A549 (cell line): ENCODE results near the gene ZDHHC3. TPM values are rescaled to one million over a fixed set of nuclear protein-coding genes. Genes with fewer than 3 reads are reported as not detected.
"Not testable (repeated sequence)": the region's sequence is repeated elsewhere in the genome, so short reads cannot be mapped to it uniquely, and the experiment has no call there.

Experiments used
- ATAC-seq, 2 experiments: fragments of 200-7000 bp in 1 of 2; fragments of >200 bp in 1 of 2; cut with Nextera tagmentation in 1 of 2; cut with Tn5 transposase in 1 of 2; 3 replicates each; pipeline versions ENCODE4 v1.8.0 to v1.9.1; 2018 to 2020; ENCODE audit warnings: mild to moderate bottlenecking in 1 of 2, moderate library complexity in 1 of 2
- CTCF ChIA-PET: fragments of 300-600 bp; sonication (Branson Sonifier 250); formaldehyde crosslinking; extraction: SDS; loops from one replicate; lab custom pipeline; 2021; ENCODE audit warnings: antibody characterized with exemption, inconsistent platforms; lab: Yijun Ruan, JAX
- POLR2A ChIA-PET: fragments of 350-600 bp; formaldehyde crosslinking; extraction: SDS; loops from one replicate; lab custom pipeline; 2021; ENCODE audit warnings: antibody characterized with exemption, inconsistent platforms; lab: Yijun Ruan, JAX
- DNase-seq, 2 experiments: peaks; one replicate each; pipeline versions ENCODE4 v3.0.0 to v3.0.0-alpha.2; 2011 to 2016; ENCODE audit warnings: low read depth in 1 of 2, low spot score in 1 of 2
- FAIRE-seq: peaks from 2 replicates; lab custom pipeline; 2011; peaks lifted over from hg19 to GRCh38; lab: Jason Lieb, UNC
- H3K27ac ChIP-seq, 2 experiments: fragments of >200 bp; sonication (Bioruptor Twin); formaldehyde crosslinking; 3 replicates each; pipeline ENCODE4 v1.5.1; 2016 to 2017
- H3K4me1 ChIP-seq: fragments of >200 bp; sonication (Bioruptor Twin); formaldehyde crosslinking; 3 replicates; pipeline ENCODE4 v1.6.1; 2016
- H3K4me2 ChIP-seq: fragments of >200 bp; sonication (Bioruptor Twin); formaldehyde crosslinking; 3 replicates; pipeline ENCODE4 v1.6.1; 2016
- H3K4me3 ChIP-seq: fragments of >200 bp; sonication (Bioruptor Twin); formaldehyde crosslinking; 3 replicates; pipeline ENCODE4 v1.5.1; 2016
- H3K9me3 ChIP-seq: fragments of >200 bp; sonication (Bioruptor Twin); formaldehyde crosslinking; 3 replicates; pipeline ENCODE4 v1.6.1; 2016
- BHLHE40 ChIP-seq: IDR thresholded peaks from 2 replicates; pipeline ENCODE4 v1.6.1; 2012; ENCODE audit warnings: low read depth, low read length, inconsistent platforms
- CBX2 ChIP-seq: fragments of 200-600 bp; sonication (generic); IDR thresholded peaks from 2 replicates; pipeline ENCODE4 v1.6.1; 2016; ENCODE audit warnings: low read depth, mild to moderate bottlenecking, borderline replicate concordance
- CBX8 ChIP-seq: fragments of 200-600 bp; sonication (generic); IDR thresholded peaks from 2 replicates; pipeline ENCODE4 v1.6.1; 2016
- CEBPB ChIP-seq, 2 experiments: fragments of >200 bp in 1 of 2; sonication (Bioruptor Twin) in 1 of 2; formaldehyde crosslinking in 1 of 2; IDR thresholded peaks; 2 replicates each; pipeline ENCODE4 v1.6.1; 2012 to 2016
- CHD4 ChIP-seq: fragments of 200-600 bp; sonication (generic); IDR thresholded peaks from 2 replicates; pipeline ENCODE4 v1.6.1; 2016; ENCODE audit warnings: antibody characterized with exemption, mild to moderate bottlenecking, borderline replicate concordance
- EHF ChIP-seq: fragments of 250-450 bp; sonication (Bioruptor Pico); IDR thresholded peaks from 2 replicates; pipeline ENCODE4 v1.5.0; 2020; ENCODE audit warnings: mild to moderate bottlenecking
- EP300 ChIP-seq, 2 experiments: fragments of >200 bp; sonication (Bioruptor Twin); formaldehyde crosslinking; IDR thresholded peaks; 2 replicates in 1 of 2; 3 replicates in 1 of 2; pipeline ENCODE4 v1.6.1; 2016 to 2017
- HOXB13 ChIP-seq: fragments of 250-450 bp; sonication (Bioruptor Pico); IDR thresholded peaks from 2 replicates; pipeline ENCODE4 v1.5.0; 2020; ENCODE audit warnings: low read depth, mild to moderate bottlenecking, moderate library complexity
- JUN ChIP-seq, 2 experiments: fragments of >200 bp; sonication (Bioruptor Twin); formaldehyde crosslinking; IDR thresholded peaks; 2 replicates in 1 of 2; 3 replicates in 1 of 2; pipeline ENCODE4 v1.6.1; 2016 to 2017
- MYC ChIP-seq: IDR thresholded peaks from 2 replicates; pipeline ENCODE4 v1.6.1; 2012; ENCODE audit warnings: mild to moderate bottlenecking, inconsistent platforms, low read length, improper control_type of control experiment, borderline replicate concordance
- NFE2L2 ChIP-seq: fragments of 150-350 bp; conservative IDR thresholded peaks from 2 replicates; pipeline ENCODE4 v1.6.1; 2014; ENCODE audit warnings: low read length
- PHF8 ChIP-seq: fragments of 200-600 bp; sonication (generic); IDR thresholded peaks from 2 replicates; pipeline ENCODE4 v1.6.1; 2016; ENCODE audit warnings: low read depth, mild to moderate bottlenecking, antibody characterized with exemption, moderate library complexity, borderline replicate concordance
- POLR2A ChIP-seq: IDR thresholded peaks from 2 replicates; pipeline ENCODE4 v1.6.1; 2012; ENCODE audit warnings: mild to moderate bottlenecking, low read length
- RARB ChIP-seq: fragments of 250-450 bp; sonication (Bioruptor Pico); IDR thresholded peaks from 2 replicates; pipeline ENCODE4 v1.8.0; 2021; ENCODE audit warnings: mild to moderate bottlenecking, moderate library complexity
- RNF2 ChIP-seq: fragments of 200-600 bp; sonication (generic); IDR thresholded peaks from 2 replicates; pipeline ENCODE4 v1.6.1; 2016; ENCODE audit warnings: low read depth, mild to moderate bottlenecking, antibody characterized with exemption, moderate library complexity, borderline replicate concordance
- SMC3 ChIP-seq: fragments of >200 bp; sonication (Bioruptor Twin); formaldehyde crosslinking; IDR thresholded peaks from 3 replicates; pipeline ENCODE4 v1.6.1; 2018; ENCODE audit warnings: inconsistent platforms
- SREBF2 ChIP-seq: fragments of 450-650 bp; IDR thresholded peaks from 2 replicates; pipeline ENCODE4 v1.6.1; 2014; ENCODE audit warnings: mild to moderate bottlenecking, moderate library complexity
- TFCP2L1 ChIP-seq: fragments of 250-450 bp; sonication (Bioruptor Pico); IDR thresholded peaks from 2 replicates; pipeline ENCODE4 v1.5.0; 2021; ENCODE audit warnings: mild to moderate bottlenecking
- ZC3H11A ChIP-seq: fragments of 450-650 bp; IDR thresholded peaks from 2 replicates; pipeline ENCODE4 v1.6.1; 2014; ENCODE audit warnings: antibody characterized with exemption, mild to moderate bottlenecking
- ZNF302 ChIP-seq: fragments of 250-450 bp; sonication (Bioruptor Pico); IDR thresholded peaks from 2 replicates; pipeline ENCODE4 v1.9.0; 2021; ENCODE audit warnings: inconsistent platforms, mild to moderate bottlenecking, moderate library complexity
- WGBS: methylation state at CpG from one replicate; pipeline ENCODE4 v1.1.6; 2017; ENCODE audit errors: missing lambda C conversion rate; 5-methylcytosine and 5-hydroxymethylcytosine counted together
- polyA plus RNA-seq, 4 experiments: library from polyadenylated mRNA; depleted of rRNA in 3 of 4; stranded (reverse); fragments of >200 nt; fragmentation: RNase III in 1 of 4; extraction: RNeasy Plus Mini Kit Qiagen cat#74134 plus additional on column Dnase treatment in 1 of 4; gene quantifications; 2 replicates in 3 of 4; 3 replicates in 1 of 4; pipeline ENCODE4 v1.2.3, GENCODE V29; 2011 to 2017
- TF ChIP-seq, protein P1 (sequence below): fragments of 250-450 bp; sonication (Bioruptor Pico); IDR thresholded peaks from 2 replicates; pipeline ENCODE4 v1.5.0; 2021; ENCODE audit warnings: mild to moderate bottlenecking, moderate library complexity, borderline replicate concordance

The ZDHHC3 gene
- polyA plus RNA-seq, 2 of the 4 experiments (the other 2 are of a cell fraction), result 28.7 to 57.7 TPM

DNA sequence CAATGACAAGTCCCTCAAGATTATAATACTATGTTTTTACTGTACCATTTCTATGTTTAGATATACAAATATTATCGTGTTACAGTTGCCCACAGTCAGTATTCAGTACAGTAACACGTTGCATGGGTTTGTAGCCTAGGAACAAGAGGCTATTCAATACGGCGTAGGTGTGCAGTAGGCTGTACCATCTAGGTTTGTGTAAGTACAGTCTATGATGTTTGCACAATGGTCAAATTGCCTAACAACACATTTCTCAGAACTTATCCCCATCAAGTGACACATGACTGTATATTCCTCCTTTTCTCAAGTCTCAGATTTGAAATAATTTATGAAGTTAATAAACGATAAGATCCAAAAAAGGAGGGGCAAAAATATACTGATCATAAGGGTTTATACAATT is 21.7 kb downstream of the ZDHHC3 start:
- Histone ChIP-seq H3K4me2 (no peak overlapping the region), H3K9me3 (no peaks in the 10 kb centered on the region), H3K4me1 (no peaks in the 10 kb centered on the region), H3K27ac (no peak overlapping the region), H3K4me3 (no peak overlapping the region)
- DNase-seq (no peak), ATAC-seq (no peak), FAIRE-seq (no peak)
- CTCF ChIA-PET, result no interaction called here
- TF ChIP-seq TFCP2L1 (CRISPR knock-in tag) (no peak), ZC3H11A (no peak), EP300 (IDR thresholded peaks at IDR 0.05) (no peak), JUN (IDR thresholded peaks at IDR 0.05) (no peak), BHLHE40 (no peak)
- 90% methylated on average over 5 of the region's 5 CpGs for WGBS
- POLR2A ChIA-PET, result no interaction called here

DNA sequence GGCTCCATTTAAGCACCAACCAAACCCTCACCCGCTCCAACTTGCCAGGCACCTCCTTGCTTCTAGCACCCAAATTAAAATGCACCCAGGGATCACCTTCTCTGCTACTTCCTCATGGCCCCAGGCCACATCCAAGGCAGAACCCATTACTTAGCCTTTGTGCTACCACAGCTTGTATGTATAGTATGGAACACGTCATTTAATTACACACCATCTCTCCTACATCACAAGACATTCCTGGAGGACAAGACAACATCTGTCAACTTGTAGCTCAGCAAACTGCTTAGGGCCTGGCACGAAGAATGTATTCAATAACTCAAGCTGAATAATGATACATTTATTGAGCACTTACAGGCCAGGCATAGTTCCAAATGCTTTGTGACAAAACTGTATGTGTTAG is 23.3 kb downstream of the ZDHHC3 start:
- TF ChIP-seq CBX2 (no peak), CBX8 (no peak), SMC3 (no peak)
- Histone ChIP-seq H3K27ac (no peak overlapping the region), H3K4me2 (no peak overlapping the region), H3K9me3 (no peaks in the 10 kb centered on the region), H3K4me3 (no peak overlapping the region), H3K4me1 (no peaks in the 10 kb centered on the region)
- FAIRE-seq, result no peak
- no peak for ATAC-seq
- ChIA-PET CTCF (no interaction called here), POLR2A (no interaction called here)
- DNase-seq, result no peak
- WGBS, result 85% methylated on average over 3 of the region's 3 CpGs

DNA sequence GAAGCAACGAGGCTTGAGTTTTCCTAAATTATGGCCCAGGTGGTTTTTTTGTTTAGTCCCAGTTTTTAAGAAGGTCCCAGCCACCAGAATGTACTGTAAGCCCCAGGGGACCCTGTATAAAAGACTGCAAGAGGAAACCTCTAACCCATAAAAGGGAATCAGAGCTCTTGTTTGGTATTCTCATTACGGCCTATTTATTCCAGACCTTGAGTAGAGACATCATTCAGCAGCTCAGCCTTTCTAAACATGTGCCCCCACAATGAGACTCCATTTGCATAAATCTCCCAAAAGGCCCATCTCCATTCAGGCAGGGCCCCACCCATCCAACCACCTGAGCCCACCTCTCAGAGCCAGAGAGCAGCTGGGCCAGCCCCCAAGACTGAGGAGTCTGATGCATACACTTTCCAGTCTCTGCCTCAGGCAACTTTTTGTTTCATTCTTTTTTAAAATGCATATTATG is 25.7 kb downstream of the ZDHHC3 start:
- Histone ChIP-seq H3K4me3 (no peak overlapping the region), H3K4me1 (no peaks in the 10 kb centered on the region), H3K9me3 (no peaks in the 10 kb centered on the region), H3K27ac (no peak overlapping the region), H3K4me2 (no peak overlapping the region)
- ChIA-PET CTCF (no interaction called here), POLR2A (interaction anchor here (0.6 kb wide), 1 partner anchor 26 kb away, joined by 3 read pairs; the partner anchor contains the start of genes EXOSC7 and ZDHHC3)
- no peak for DNase-seq
- TF ChIP-seq NFE2L2, result no peak
- TF ChIP-seq CHD4, result no peak
- TF ChIP-seq ZNF302 (CRISPR knock-in tag), result no peak
- no peak for TF ChIP-seq HOXB13 (CRISPR knock-in tag)
- TF ChIP-seq PHF8, result no peak
- TF ChIP-seq, protein P1, sequence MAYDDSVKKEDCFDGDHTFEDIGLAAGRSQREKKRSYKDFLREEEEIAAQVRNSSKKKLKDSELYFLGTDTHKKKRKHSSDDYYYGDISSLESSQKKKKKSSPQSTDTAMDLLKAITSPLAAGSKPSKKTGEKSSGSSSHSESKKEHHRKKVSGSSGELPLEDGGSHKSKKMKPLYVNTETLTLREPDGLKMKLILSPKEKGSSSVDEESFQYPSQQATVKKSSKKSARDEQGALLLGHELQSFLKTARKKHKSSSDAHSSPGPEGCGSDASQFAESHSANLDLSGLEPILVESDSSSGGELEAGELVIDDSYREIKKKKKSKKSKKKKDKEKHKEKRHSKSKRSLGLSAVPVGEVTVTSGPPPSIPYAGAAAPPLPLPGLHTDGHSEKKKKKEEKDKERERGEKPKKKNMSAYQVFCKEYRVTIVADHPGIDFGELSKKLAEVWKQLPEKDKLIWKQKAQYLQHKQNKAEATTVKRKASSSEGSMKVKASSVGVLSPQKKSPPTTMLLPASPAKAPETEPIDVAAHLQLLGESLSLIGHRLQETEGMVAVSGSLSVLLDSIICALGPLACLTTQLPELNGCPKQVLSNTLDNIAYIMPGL (CRISPR knock-in tag), result no peak
- no peak for ATAC-seq
- FAIRE-seq, result no peak
- 92% methylated on average over 2 of the region's 2 CpGs for WGBS

DNA sequence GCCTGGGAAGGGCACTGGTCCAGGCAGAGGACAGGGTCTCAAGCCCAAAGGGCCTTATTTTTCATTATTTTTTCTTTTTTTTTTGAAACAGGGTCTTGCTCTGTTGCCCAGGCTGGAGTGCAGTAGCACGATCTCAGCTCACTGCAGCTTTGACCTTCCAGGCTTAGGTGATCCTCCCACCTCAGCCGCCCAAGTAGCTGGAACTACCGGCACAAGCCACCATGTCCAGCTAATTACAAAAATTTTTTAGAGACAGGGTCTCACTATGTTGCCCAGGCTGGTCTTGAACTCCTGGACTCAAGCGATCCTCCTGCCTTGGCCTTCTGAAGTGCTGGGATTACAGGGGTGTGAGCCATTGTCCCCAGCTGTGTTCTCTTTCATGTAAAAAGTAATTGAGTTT is 26.2 kb downstream of the ZDHHC3 start:
- H3K4me3 ChIP-seq, H3K27ac ChIP-seq, POLR2A ChIA-PET, H3K4me1 ChIP-seq, H3K4me2 ChIP-seq, DNase-seq, H3K9me3 ChIP-seq, ATAC-seq, CTCF ChIA-PET, FAIRE-seq: not testable (repeated sequence)
- 100% methylated on average over 3 of the region's 4 CpGs for WGBS

DNA sequence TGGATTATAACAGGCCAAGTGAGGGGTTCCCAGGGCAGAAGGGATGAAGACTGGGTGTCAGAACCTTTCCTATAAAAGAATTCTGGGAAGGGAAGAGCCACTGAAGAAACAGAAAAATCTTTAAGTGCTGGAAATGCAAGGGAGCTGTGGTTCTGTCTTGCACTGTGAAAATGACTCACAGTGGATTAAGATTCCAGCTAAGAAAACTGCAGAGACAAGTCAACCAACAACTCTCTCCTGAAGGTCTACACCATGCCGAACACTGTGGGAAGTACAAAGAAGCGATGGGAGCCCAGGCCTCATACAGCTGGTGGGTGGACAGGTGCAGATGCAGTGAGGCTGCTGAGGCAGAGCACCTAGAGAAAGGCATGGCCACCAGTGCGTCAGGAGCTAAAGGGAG is 27.7 kb downstream of the ZDHHC3 start:
- no peak for DNase-seq
- TF ChIP-seq RARB (CRISPR knock-in tag) (no peak), RNF2 (no peak), MYC (no peak), CBX2 (no peak), TFCP2L1 (CRISPR knock-in tag) (no peak), EHF (CRISPR knock-in tag) (no peak), POLR2A (no peak), EP300 (IDR thresholded peaks at IDR 0.05) (no peak), CEBPB (IDR thresholded peaks at IDR 0.05) (no peak), SREBF2 (no peak)
- no peak for ATAC-seq
- FAIRE-seq, result no peak
- POLR2A ChIA-PET, result no interaction called here
- H3K9me3 ChIP-seq, result no peaks in the 10 kb centered on the region
- no peaks in the 10 kb centered on the region for H3K4me1 ChIP-seq
- no peak overlapping the region for H3K4me3 ChIP-seq
- 95% methylated on average over 3 of the region's 3 CpGs for WGBS
- no peak overlapping the region for H3K27ac ChIP-seq
- no peak overlapping the region for H3K4me2 ChIP-seq
- CTCF ChIA-PET, result interaction anchor here (0.8 kb wide), 1 partner anchor 13 kb away, joined by 3 read pairs; no protein-coding TSS in a partner anchor
